Gastroesophageal sphincter (tissue), 4 donors: ENCODE results near the gene MYMX. TPM values are rescaled to one million over a fixed set of nuclear protein-coding genes. Genes with fewer than 3 reads are reported as not detected.

ENCODE experiments used
- ATAC-seq: fragments of 150-250 bp; one replicate; pipeline ENCODE4 v1.9.1; 2016; ENCODE audit warnings: mild to moderate bottlenecking, moderate library complexity
- H3K27ac ChIP-seq, 4 donors: fragments of 200-600 bp; sonication (generic) in 3 of 4; 1 replicate in 3 of 4; 2 replicates in 1 of 4; pipeline ENCODE4 v1.5.1; 2016 to 2019
- H3K27me3 ChIP-seq: fragments of 200-600 bp; sonication (generic); one replicate; pipeline ENCODE4 v1.5.1; 2019
- H3K36me3 ChIP-seq, 2 donors: fragments of 200-600 bp; sonication (generic); one replicate each; pipeline ENCODE4 v1.5.1; 2019; ENCODE audit warnings: control low read depth in 1 of 2
- H3K4me1 ChIP-seq, 3 donors: fragments of 200-600 bp; sonication (generic); 1 replicate in 2 of 3; 2 replicates in 1 of 3; pipeline ENCODE4 v1.5.1; 2016 to 2019; ENCODE audit warnings: control low read depth in 2 of 3
- H3K4me3 ChIP-seq, 2 donors: fragments of 200-600 bp; sonication (generic); one replicate each; pipeline ENCODE4 v1.5.1; 2019; ENCODE audit warnings: mild to moderate bottlenecking in 1 of 2, moderate library complexity in 1 of 2
- H3K9me3 ChIP-seq, 3 donors: fragments of 200-600 bp; sonication (generic); one replicate each; pipeline ENCODE4 v1.5.1; 2017 to 2019; ENCODE audit warnings: control low read depth in 2 of 3
- CTCF ChIP-seq, 4 experiments: fragments of 200-600 bp in 2 of 4; fragments of 450-650 bp in 2 of 4; sonication (generic) in 1 of 4; IDR thresholded peaks; one replicate each; pipeline ENCODE4 v1.5.1; 2017 to 2019; ENCODE audit warnings: antibody characterized with exemption in 4 of 4, mild to moderate bottlenecking in 2 of 4, moderate library complexity in 2 of 4
- EP300 ChIP-seq: sonication (generic); formaldehyde crosslinking; IDR thresholded peaks from one replicate; pipeline ENCODE4 v1.6.1; 2017; ENCODE audit warnings: antibody characterized with exemption, mild to moderate bottlenecking
- POLR2A ChIP-seq, 2 donors: fragments of 450-650 bp; IDR thresholded peaks; one replicate each; pipeline ENCODE4 v1.6.1; 2017; ENCODE audit warnings: antibody characterized with exemption in 2 of 2, mild to moderate bottlenecking in 2 of 2, moderate library complexity in 1 of 2
- POLR2AphosphoS5 ChIP-seq: sonication (generic); formaldehyde crosslinking; IDR thresholded peaks from one replicate; pipeline ENCODE4 v1.6.1; 2017; ENCODE audit warnings: antibody characterized with exemption
- WGBS, 2 donors: methylation state at CpG; one replicate each; pipeline ENCODE4 v1.1.5; 2018; ENCODE audit warnings: low coverage in 1 of 2; 5-methylcytosine and 5-hydroxymethylcytosine counted together
- total RNA-seq, 4 donors: library from RNA; depleted of rRNA; stranded (reverse); fragments of >200 nt; gene quantifications; one replicate each; pipeline ENCODE4 v1.1.0, GENCODE V29; 2016

MYMX gene
- total RNA-seq, 4 donors from 2014 or later: 1.4 TPM; not detected in 3

- peaks cover 3 to 97% (median 67%) of the 10 kb centered on the region in 3 donors for H3K4me1 ChIP-seq
- no peak for ATAC-seq
- 83% methylated on average over 2 of the region's 4 CpGs; no CpG with 5 or more reads in 1 of the 2 donors for WGBS, 2 donors
- H3K36me3 ChIP-seq: peaks cover 0 to 9% of the 10 kb centered on the region in 2 donors
- no peaks in the 10 kb centered on the region for H3K27me3 ChIP-seq
- TF ChIP-seq POLR2AphosphoS5 (no peak), CTCF (IDR thresholded peaks at IDR 0.05) (no peak), EP300 (no peak), POLR2A (IDR thresholded peaks at IDR 0.05) (no peak)
- H3K4me3 ChIP-seq: peak overlapping the region in 1 of 2 donors; percentile 86
- H3K27ac ChIP-seq: peak overlapping the region; percentile 54 to 99 (median 98)
- no peaks in the 10 kb centered on the region for H3K9me3 ChIP-seq
Observed at GRCh38 chr6:44224965-44225305, 8.2 kb downstream of the MYMX start.

GRCh38 chr6:44225579-44226325 is 9.0 kb downstream of the MYMX start:
- Histone ChIP-seq H3K36me3 (peaks cover 0 to 17% of the 10 kb centered on the region in 2 donors), H3K27ac (peak overlapping the region; percentile 54 to 99 (median 98)), H3K4me1 (peaks cover 3 to 97% (median 67%) of the 10 kb centered on the region in 3 donors), H3K9me3 (no peaks in the 10 kb centered on the region), H3K4me3 (peak overlapping the region in 1 of 2 donors; percentile 86), H3K27me3 (no peaks in the 10 kb centered on the region)
- ATAC-seq: no peak
- 22% methylated on average over 6 of the region's 8 CpGs; no CpG with 5 or more reads in 1 of the 2 donors for WGBS, 2 donors
- TF ChIP-seq POLR2A (IDR thresholded peaks at IDR 0.05): no peak
- no peak for TF ChIP-seq CTCF (IDR thresholded peaks at IDR 0.05)
- TF ChIP-seq EP300: no peak
- no peak for TF ChIP-seq POLR2AphosphoS5

- no peaks in the 10 kb centered on the region for H3K9me3 ChIP-seq
- no peaks in the 10 kb centered on the region for H3K27me3 ChIP-seq
- ATAC-seq: no peak
- 16 to 24% methylated on average over 5 of the region's 15 CpGs for WGBS, 2 donors
- TF ChIP-seq POLR2A (IDR thresholded peaks at IDR 0.05): no peak
- no peak for TF ChIP-seq EP300
- TF ChIP-seq CTCF (IDR thresholded peaks at IDR 0.05): no peak
- no peak for TF ChIP-seq POLR2AphosphoS5
- H3K4me3 ChIP-seq: peak overlapping the region; percentile 23 to 86
- peaks cover 3 to 97% (median 68%) of the 10 kb centered on the region in 3 donors for H3K4me1 ChIP-seq
- peak overlapping the region; percentile 54 to 99 (median 98) for H3K27ac ChIP-seq
- H3K36me3 ChIP-seq: peaks cover 0 to 25% of the 10 kb centered on the region in 2 donors
Observed at GRCh38 chr6:44226368-44227147, 9.8 kb downstream of the MYMX start.

- Histone ChIP-seq H3K9me3 (no peaks in the 10 kb centered on the region), H3K4me3 (peak overlapping the region; percentile 23 to 86), H3K4me1 (peaks cover 3 to 97% (median 65%) of the 10 kb centered on the region in 3 donors), H3K27ac (peak overlapping the region; percentile 54 to 99 (median 98)), H3K36me3 (peaks cover 0 to 33% of the 10 kb centered on the region in 2 donors), H3K27me3 (no peaks in the 10 kb centered on the region)
- WGBS, 2 donors: no CpG with 5 or more reads among the region's 7 CpGs
- no peak for TF ChIP-seq CTCF (IDR thresholded peaks at IDR 0.05)
- TF ChIP-seq EP300: no peak
- no peak for TF ChIP-seq POLR2A (IDR thresholded peaks at IDR 0.05)
- no peak for TF ChIP-seq POLR2AphosphoS5
- ATAC-seq: no peak
Observed at GRCh38 chr6:44227148-44227793, 10.5 kb downstream of the MYMX start.
